KMS-11 (cell line): ENCODE data around the gene NT5C2.

Experiments
- H2AFZ ChIP-seq: fragments of 200-600 bp; sonication (generic); 2 replicates; pipeline ENCODE4 v1.6.1; 2016; ENCODE audit warnings: antibody characterized with exemption, mixed run types, low read depth
- H3K27ac ChIP-seq: fragments of 200-600 bp; sonication (generic); 2 replicates; pipeline ENCODE4 v1.6.1; 2016; ENCODE audit warnings: mild to moderate bottlenecking, mixed run types
- H3K27me3 ChIP-seq: fragments of 200-600 bp; sonication (generic); 2 replicates; pipeline ENCODE4 v1.6.1; 2017; ENCODE audit warnings: mild to moderate bottlenecking, low read depth, mixed run types, moderate library complexity; ENCODE audit not compliant: insufficient read depth
- H3K36me3 ChIP-seq: fragments of 200-600 bp; sonication (generic); 2 replicates; pipeline ENCODE4 v1.6.1; 2017; ENCODE audit warnings: mild to moderate bottlenecking, mixed run types; ENCODE audit not compliant: insufficient read depth
- H3K4me1 ChIP-seq: fragments of 200-600 bp; sonication (generic); 2 replicates; pipeline ENCODE4 v1.6.1; 2016; ENCODE audit warnings: mild to moderate bottlenecking, low read depth, mixed run types; ENCODE audit not compliant: poor library complexity, severe bottlenecking
- H3K4me2 ChIP-seq: fragments of 200-600 bp; sonication (generic); 2 replicates; pipeline ENCODE4 v1.7.0; 2016; ENCODE audit warnings: mild to moderate bottlenecking, mixed run types
- H3K4me3 ChIP-seq: fragments of 200-600 bp; sonication (generic); IDR thresholded peaks from 2 replicates; pipeline ENCODE4 v1.6.1; 2017; ENCODE audit warnings: low read depth, low read length, mixed read lengths; ENCODE audit not compliant: insufficient read depth
- H3K79me2 ChIP-seq: fragments of 200-600 bp; sonication (generic); 2 replicates; pipeline ENCODE4 v1.6.1; 2016; ENCODE audit warnings: low read depth, mixed run types; ENCODE audit not compliant: insufficient read depth
- H3K9ac ChIP-seq: fragments of 200-600 bp; sonication (generic); 2 replicates; pipeline ENCODE4 v1.6.1; 2016; ENCODE audit warnings: mild to moderate bottlenecking, mixed run types
- H4K20me1 ChIP-seq: fragments of 200-600 bp; sonication (generic); 2 replicates; pipeline ENCODE4 v1.6.1; 2016; ENCODE audit warnings: mild to moderate bottlenecking, mixed run types; ENCODE audit not compliant: insufficient read depth
- TF ChIP-seq, protein P1 (sequence below): fragments of 200-600 bp; sonication (generic); conservative IDR thresholded peaks from 2 replicates; pipeline ENCODE4 v1.6.1; 2017; ENCODE audit warnings: low read depth, mild to moderate bottlenecking, antibody characterized with exemption, low read length, moderate library complexity, mixed read lengths

NT5C2 gene

DNA sequence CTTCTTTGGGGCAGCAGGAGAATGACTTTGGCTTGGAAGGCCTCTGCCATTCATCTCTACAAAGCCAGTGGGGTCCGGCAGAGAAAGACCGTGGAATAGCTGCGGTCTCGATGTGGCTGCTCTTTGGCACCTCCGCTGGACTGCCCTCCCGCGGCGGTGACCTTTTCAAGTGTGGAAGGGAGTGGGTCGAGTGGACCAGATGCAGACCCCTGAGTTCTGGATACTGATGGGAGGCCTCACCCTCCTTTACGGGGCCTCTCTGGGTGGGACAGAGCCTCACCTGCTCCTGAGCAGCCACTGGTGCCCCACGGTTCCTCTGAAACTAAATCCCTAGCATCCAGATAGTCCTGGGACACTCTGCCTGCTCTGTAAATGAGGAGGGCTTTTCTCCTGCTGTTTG lies 113.1 kb downstream of the NT5C2 start:
- no peak overlapping the region for H2AFZ ChIP-seq
- no peak overlapping the region for H3K27ac ChIP-seq
- TF ChIP-seq, protein P1, sequence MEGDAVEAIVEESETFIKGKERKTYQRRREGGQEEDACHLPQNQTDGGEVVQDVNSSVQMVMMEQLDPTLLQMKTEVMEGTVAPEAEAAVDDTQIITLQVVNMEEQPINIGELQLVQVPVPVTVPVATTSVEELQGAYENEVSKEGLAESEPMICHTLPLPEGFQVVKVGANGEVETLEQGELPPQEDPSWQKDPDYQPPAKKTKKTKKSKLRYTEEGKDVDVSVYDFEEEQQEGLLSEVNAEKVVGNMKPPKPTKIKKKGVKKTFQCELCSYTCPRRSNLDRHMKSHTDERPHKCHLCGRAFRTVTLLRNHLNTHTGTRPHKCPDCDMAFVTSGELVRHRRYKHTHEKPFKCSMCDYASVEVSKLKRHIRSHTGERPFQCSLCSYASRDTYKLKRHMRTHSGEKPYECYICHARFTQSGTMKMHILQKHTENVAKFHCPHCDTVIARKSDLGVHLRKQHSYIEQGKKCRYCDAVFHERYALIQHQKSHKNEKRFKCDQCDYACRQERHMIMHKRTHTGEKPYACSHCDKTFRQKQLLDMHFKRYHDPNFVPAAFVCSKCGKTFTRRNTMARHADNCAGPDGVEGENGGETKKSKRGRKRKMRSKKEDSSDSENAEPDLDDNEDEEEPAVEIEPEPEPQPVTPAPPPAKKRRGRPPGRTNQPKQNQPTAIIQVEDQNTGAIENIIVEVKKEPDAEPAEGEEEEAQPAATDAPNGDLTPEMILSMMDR: no peak
- no peaks in the 10 kb centered on the region for H3K27me3 ChIP-seq
- no peaks in the 10 kb centered on the region for H3K79me2 ChIP-seq
- no peak overlapping the region for H3K4me3 ChIP-seq
- no peaks in the 10 kb centered on the region for H3K36me3 ChIP-seq
- H4K20me1 ChIP-seq: no peaks in the 10 kb centered on the region
- no peak overlapping the region for H3K9ac ChIP-seq
- H3K4me1 ChIP-seq: no peaks in the 10 kb centered on the region
- H3K4me2 ChIP-seq: no peak overlapping the region

DNA sequence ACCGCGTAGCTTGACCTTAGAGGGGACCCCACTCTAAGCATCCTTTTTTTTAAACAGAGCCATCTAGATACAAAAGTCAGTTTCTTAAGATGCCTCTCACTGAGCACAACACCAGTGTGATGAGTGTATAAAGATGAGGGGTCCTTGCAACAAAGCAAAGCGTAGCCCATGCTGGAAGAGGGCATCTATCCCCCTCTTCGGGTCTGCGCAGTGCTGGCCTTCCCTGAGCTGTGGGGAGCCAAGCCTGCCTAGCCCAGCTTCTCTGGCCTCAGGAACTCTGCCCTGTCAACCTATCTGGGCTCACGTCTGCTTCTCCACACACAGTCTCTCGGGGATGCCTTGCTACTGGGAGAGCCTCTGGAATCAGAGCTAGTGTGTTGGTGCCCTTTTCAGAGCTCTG lies 114.0 kb downstream of the NT5C2 start:
- no peak overlapping the region for H3K27ac ChIP-seq
- H3K27me3 ChIP-seq: no peaks in the 10 kb centered on the region
- H3K4me1 ChIP-seq: no peaks in the 10 kb centered on the region
- TF ChIP-seq, protein P1: no peak
- H4K20me1 ChIP-seq: no peaks in the 10 kb centered on the region
- no peak overlapping the region for H2AFZ ChIP-seq
- no peak overlapping the region for H3K4me3 ChIP-seq
- H3K79me2 ChIP-seq: no peaks in the 10 kb centered on the region
- no peaks in the 10 kb centered on the region for H3K36me3 ChIP-seq
- H3K4me2 ChIP-seq: no peak overlapping the region
- H3K9ac ChIP-seq: no peak overlapping the region

DNA sequence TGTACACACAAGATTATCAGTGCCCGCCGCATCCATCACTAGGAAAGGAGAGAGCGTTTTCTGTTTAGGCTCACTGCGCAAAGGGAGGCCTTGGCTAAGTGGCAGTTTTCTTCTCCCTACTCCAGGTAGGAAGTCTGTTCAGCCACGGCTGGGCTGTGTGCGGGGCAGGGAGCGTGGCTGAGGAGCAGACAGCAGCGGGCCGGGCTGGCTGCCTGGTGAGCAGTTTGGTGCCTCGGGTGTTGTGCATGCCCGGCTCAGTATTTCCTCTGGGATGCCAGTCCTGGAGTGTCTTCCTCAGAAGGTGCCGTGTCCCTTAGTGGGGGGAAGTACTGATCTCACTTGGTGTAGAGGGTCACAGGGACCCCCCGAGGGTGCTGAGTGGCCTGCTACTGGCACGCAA lies 114.4 kb downstream of the NT5C2 start:
- H2AFZ ChIP-seq: no peak overlapping the region
- no peaks in the 10 kb centered on the region for H3K36me3 ChIP-seq
- no peak overlapping the region for H3K27ac ChIP-seq
- no peaks in the 10 kb centered on the region for H3K4me1 ChIP-seq
- H3K79me2 ChIP-seq: no peaks in the 10 kb centered on the region
- no peaks in the 10 kb centered on the region for H3K27me3 ChIP-seq
- no peak overlapping the region for H3K4me3 ChIP-seq
- no peak overlapping the region for H3K9ac ChIP-seq
- H4K20me1 ChIP-seq: no peaks in the 10 kb centered on the region
- H3K4me2 ChIP-seq: no peak overlapping the region
- TF ChIP-seq, protein P1: no peak

GRCh38 chr10:103078309-103078615 lies 114.8 kb downstream of the NT5C2 start:
- no peak overlapping the region for H3K4me2 ChIP-seq
- no peak overlapping the region for H3K9ac ChIP-seq
- no peaks in the 10 kb centered on the region for H4K20me1 ChIP-seq
- H3K27ac ChIP-seq: no peak overlapping the region
- H3K4me1 ChIP-seq: no peaks in the 10 kb centered on the region
- no peaks in the 10 kb centered on the region for H3K79me2 ChIP-seq
- no peak overlapping the region for H2AFZ ChIP-seq
- TF ChIP-seq, protein P1: no peak
- no peaks in the 10 kb centered on the region for H3K27me3 ChIP-seq
- H3K4me3 ChIP-seq: no peak overlapping the region
- no peaks in the 10 kb centered on the region for H3K36me3 ChIP-seq
